ENCODE measurements around the gene SART3.

SART3 gene

GRCh38 chr12:108572166-108572790 is 11.3 kb upstream of the SART3 start:
- DNase-seq = no peak
- H3K36me3 ChIP-seq = peaks cover 24% of the 10 kb centered on the region
- no peaks in the 10 kb centered on the region for H3K9me3 ChIP-seq
- H3K27me3 ChIP-seq = no peaks in the 10 kb centered on the region
- H3K4me3 ChIP-seq (ENCODE audit: low read depth, low read length) = no peak overlapping the region
- peaks cover 5% of the 10 kb centered on the region for H3K4me1 ChIP-seq
- TF ChIP-seq, protein P1, sequence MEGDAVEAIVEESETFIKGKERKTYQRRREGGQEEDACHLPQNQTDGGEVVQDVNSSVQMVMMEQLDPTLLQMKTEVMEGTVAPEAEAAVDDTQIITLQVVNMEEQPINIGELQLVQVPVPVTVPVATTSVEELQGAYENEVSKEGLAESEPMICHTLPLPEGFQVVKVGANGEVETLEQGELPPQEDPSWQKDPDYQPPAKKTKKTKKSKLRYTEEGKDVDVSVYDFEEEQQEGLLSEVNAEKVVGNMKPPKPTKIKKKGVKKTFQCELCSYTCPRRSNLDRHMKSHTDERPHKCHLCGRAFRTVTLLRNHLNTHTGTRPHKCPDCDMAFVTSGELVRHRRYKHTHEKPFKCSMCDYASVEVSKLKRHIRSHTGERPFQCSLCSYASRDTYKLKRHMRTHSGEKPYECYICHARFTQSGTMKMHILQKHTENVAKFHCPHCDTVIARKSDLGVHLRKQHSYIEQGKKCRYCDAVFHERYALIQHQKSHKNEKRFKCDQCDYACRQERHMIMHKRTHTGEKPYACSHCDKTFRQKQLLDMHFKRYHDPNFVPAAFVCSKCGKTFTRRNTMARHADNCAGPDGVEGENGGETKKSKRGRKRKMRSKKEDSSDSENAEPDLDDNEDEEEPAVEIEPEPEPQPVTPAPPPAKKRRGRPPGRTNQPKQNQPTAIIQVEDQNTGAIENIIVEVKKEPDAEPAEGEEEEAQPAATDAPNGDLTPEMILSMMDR (IDR thresholded peaks at IDR 0.05; ENCODE audit: low read depth, low read length) = no peak

- no peak for DNase-seq
- Histone ChIP-seq H3K9me3 (no peaks in the 10 kb centered on the region), H3K36me3 (peaks cover 30% of the 10 kb centered on the region), H3K4me1 (peaks cover 11% of the 10 kb centered on the region), H3K4me3 (ENCODE audit: low read depth, low read length) (no peak overlapping the region), H3K27me3 (no peaks in the 10 kb centered on the region)
- TF ChIP-seq, protein P1 (IDR thresholded peaks at IDR 0.05; ENCODE audit: low read depth, low read length) = no peak
These were observed 10.7 kb upstream of the SART3 start for GRCh38 chr12:108571609-108572165.

DNA sequence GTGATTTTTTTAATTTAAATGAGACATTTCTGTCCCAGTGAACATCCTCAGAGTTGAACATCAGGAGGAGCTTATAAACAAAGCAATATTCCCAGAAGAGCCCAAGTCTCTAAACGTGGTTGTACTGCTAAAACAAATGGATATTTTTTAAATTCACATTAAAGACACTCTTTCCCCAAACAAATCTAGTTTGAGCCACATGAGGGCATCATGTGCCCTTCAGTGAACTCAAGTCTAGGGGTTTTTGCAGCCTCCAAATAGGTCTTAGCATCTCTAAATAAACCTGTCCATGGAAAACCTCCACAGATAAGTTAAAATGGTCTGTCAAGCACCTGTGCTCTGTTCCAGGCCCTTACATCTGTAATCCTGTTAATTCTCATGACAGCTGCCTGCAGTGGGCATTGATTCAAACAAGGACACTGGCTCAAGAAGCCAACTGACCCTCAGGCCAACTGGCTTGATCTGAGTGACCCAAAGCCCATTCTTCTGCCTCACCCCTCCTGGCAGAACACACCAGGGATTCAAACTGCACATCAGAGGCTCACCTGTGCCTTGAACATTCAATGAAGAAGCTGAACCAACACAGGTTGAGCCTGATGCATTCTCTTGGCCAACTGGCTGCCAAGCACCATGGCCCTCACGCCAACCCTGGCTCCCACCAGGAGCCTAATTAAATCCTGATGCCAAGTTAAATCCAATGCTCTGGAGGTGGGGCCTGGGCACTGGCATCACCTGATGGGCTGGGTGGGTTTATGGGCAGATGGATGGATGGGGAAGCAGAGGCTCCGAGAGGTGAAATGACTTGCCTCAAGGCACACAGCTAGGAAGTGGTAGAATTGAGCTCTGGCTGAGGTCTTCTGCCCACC is 10.0 kb upstream of the SART3 start:
- no peak for DNase-seq
- Histone ChIP-seq H3K36me3 (peaks cover 35% of the 10 kb centered on the region), H3K4me3 (ENCODE audit: low read depth, low read length) (no peak overlapping the region), H3K4me1 (peaks cover 18% of the 10 kb centered on the region), H3K27me3 (no peaks in the 10 kb centered on the region), H3K9me3 (no peaks in the 10 kb centered on the region)
- TF ChIP-seq, protein P1 (IDR thresholded peaks at IDR 0.05; ENCODE audit: low read depth, low read length) = peak; percentile 47

GRCh38 chr12:108568338-108569154 is 7.6 kb upstream of the SART3 start:
- TF ChIP-seq, protein P1 (IDR thresholded peaks at IDR 0.05; ENCODE audit: low read depth, low read length) = no peak
- Histone ChIP-seq H3K36me3 (peaks cover 44% of the 10 kb centered on the region), H3K4me3 (ENCODE audit: low read depth, low read length) (no peak overlapping the region), H3K27me3 (no peaks in the 10 kb centered on the region), H3K9me3 (no peaks in the 10 kb centered on the region), H3K4me1 (peaks cover 41% of the 10 kb centered on the region)
- no peak for DNase-seq

GRCh38 chr12:108567406-108568337 is 6.7 kb upstream of the SART3 start:
- Histone ChIP-seq H3K9me3 (no peaks in the 10 kb centered on the region), H3K4me1 (peaks cover 41% of the 10 kb centered on the region), H3K4me3 (ENCODE audit: low read depth, low read length) (no peak overlapping the region), H3K27me3 (no peaks in the 10 kb centered on the region), H3K36me3 (peaks cover 47% of the 10 kb centered on the region)
- TF ChIP-seq, protein P1 (IDR thresholded peaks at IDR 0.05; ENCODE audit: low read depth, low read length) = no peak
- DNase-seq = no peak
